Measurements from ENCODE around the gene BCL2L11. TPM values are rescaled to one million over a fixed set of nuclear protein-coding genes. Genes with fewer than 3 reads are reported as not detected.
A peak's percentile ranks its signal among the peaks of the same experiment; 100 is the strongest.

Gene BCL2L11
- total RNA-seq, 1 donor from 2014 or later, result 24.5 TPM

GRCh38 chr2:111160758-111161157, 40.0 kb downstream of the BCL2L11 start:
- H3K4me3 Mint-ChIP-seq, result no peak overlapping the region
- H3K36me3 Mint-ChIP-seq, result peaks cover 31% of the 10 kb centered on the region
- no peaks in the 10 kb centered on the region for H3K27me3 Mint-ChIP-seq (ENCODE audit: low read depth)
- no peak overlapping the region for H3K27ac Mint-ChIP-seq
- no peak for DNase-seq (ENCODE audit: low spot score in 2 of 2, unreplicated experiment in 2 of 2)
- peaks cover 18% of the 10 kb centered on the region for H3K4me1 Mint-ChIP-seq
- TF ChIP-seq CTCF (IDR thresholded peaks at IDR 0.05; ENCODE audit: unreplicated experiment), result no peak
- no peaks in the 10 kb centered on the region for H3K9me3 Mint-ChIP-seq

- H3K4me1 Mint-ChIP-seq, result peaks cover 14% of the 10 kb centered on the region
- peaks cover 32% of the 10 kb centered on the region for H3K36me3 Mint-ChIP-seq
- DNase-seq (ENCODE audit: low spot score in 2 of 2, unreplicated experiment in 2 of 2), result no peak
- no peak for TF ChIP-seq CTCF (IDR thresholded peaks at IDR 0.05; ENCODE audit: unreplicated experiment)
- no peak overlapping the region for H3K4me3 Mint-ChIP-seq
- no peaks in the 10 kb centered on the region for H3K27me3 Mint-ChIP-seq (ENCODE audit: low read depth)
- no peak overlapping the region for H3K27ac Mint-ChIP-seq
- H3K9me3 Mint-ChIP-seq, result no peaks in the 10 kb centered on the region
Observed at GRCh38 chr2:111161971-111162370, 41.3 kb downstream of the BCL2L11 start.

GRCh38 chr2:111162718-111163331, 42.1 kb downstream of the BCL2L11 start:
- DNase-seq (ENCODE audit: low spot score in 2 of 2, unreplicated experiment in 2 of 2), result no peak
- no peak for TF ChIP-seq CTCF (IDR thresholded peaks at IDR 0.05; ENCODE audit: unreplicated experiment)
- H3K27ac Mint-ChIP-seq, result peak overlapping the region; percentile 57
- H3K27me3 Mint-ChIP-seq (ENCODE audit: low read depth), result no peaks in the 10 kb centered on the region
- no peaks in the 10 kb centered on the region for H3K9me3 Mint-ChIP-seq
- H3K36me3 Mint-ChIP-seq, result peaks cover 32% of the 10 kb centered on the region
- H3K4me1 Mint-ChIP-seq, result peaks cover 16% of the 10 kb centered on the region
- no peak overlapping the region for H3K4me3 Mint-ChIP-seq

GRCh38 chr2:111164078-111164477, 43.4 kb downstream of the BCL2L11 start:
- Mint-ChIP-seq H3K27ac (no peak overlapping the region), H3K27me3 (ENCODE audit: low read depth) (no peaks in the 10 kb centered on the region), H3K9me3 (no peaks in the 10 kb centered on the region), H3K36me3 (peaks cover 26% of the 10 kb centered on the region), H3K4me1 (peaks cover 25% of the 10 kb centered on the region), H3K4me3 (no peak overlapping the region)
- no peak for DNase-seq (ENCODE audit: low spot score in 2 of 2, unreplicated experiment in 2 of 2)
- TF ChIP-seq CTCF (IDR thresholded peaks at IDR 0.05; ENCODE audit: unreplicated experiment), result no peak

- DNase-seq (ENCODE audit: low spot score in 2 of 2, unreplicated experiment in 2 of 2), result no peak
- no peak for TF ChIP-seq CTCF (IDR thresholded peaks at IDR 0.05; ENCODE audit: unreplicated experiment)
- Mint-ChIP-seq H3K27me3 (ENCODE audit: low read depth) (no peaks in the 10 kb centered on the region), H3K27ac (no peak overlapping the region), H3K4me1 (peaks cover 33% of the 10 kb centered on the region), H3K36me3 (peaks cover 25% of the 10 kb centered on the region), H3K9me3 (no peaks in the 10 kb centered on the region), H3K4me3 (no peak overlapping the region)
Observed at GRCh38 chr2:111165084-111165483, 44.4 kb downstream of the BCL2L11 start.

- peaks cover 22% of the 10 kb centered on the region for H3K36me3 Mint-ChIP-seq
- no peak for TF ChIP-seq CTCF (IDR thresholded peaks at IDR 0.05; ENCODE audit: unreplicated experiment)
- no peak overlapping the region for H3K4me3 Mint-ChIP-seq
- no peak overlapping the region for H3K27ac Mint-ChIP-seq
- H3K4me1 Mint-ChIP-seq, result peaks cover 40% of the 10 kb centered on the region
- DNase-seq (ENCODE audit: low spot score in 2 of 2, unreplicated experiment in 2 of 2), result no peak
- H3K27me3 Mint-ChIP-seq (ENCODE audit: low read depth), result no peaks in the 10 kb centered on the region
- H3K9me3 Mint-ChIP-seq, result no peaks in the 10 kb centered on the region
Observed at GRCh38 chr2:111166115-111166514, 45.4 kb downstream of the BCL2L11 start.

Measured in mesothelial cell of epicardium (in vitro differentiated cells).